Measurements from ENCODE around the gene RPS6KC1.
"Not testable (repeated sequence)": the region's sequence is repeated elsewhere in the genome, so short reads cannot be mapped to it uniquely, and the experiment has no call there.

RPS6KC1 gene

GRCh38 chr1:213051127-213051880, at the start of gene RPS6KC1:
Gene RPS6KC1 (plus strand): TSS chr1:213051241. CDS start chr1:213051405, 164 bp downstream.
- DNase-seq (peak; percentile 76), ATAC-seq (replicated peaks) (peak; percentile 96 to 98)
- Mint-ChIP-seq H3K27me3 (peaks cover 0 to 19% of the 10 kb centered on the region in 2 donors), H3K27ac (peak within 1 kb of the TSS; percentile 96), H3K9me3 (peaks cover 0 to 3% of the 10 kb centered on the region in 2 donors), H3K4me3 (peak within 1 kb of the TSS; percentile 89 to 99), H3K36me3 (peaks cover 0 to 12% of the 10 kb centered on the region in 2 donors), H3K4me1 (peaks cover 18 to 20% of the 10 kb centered on the region in 2 donors)

DNA sequence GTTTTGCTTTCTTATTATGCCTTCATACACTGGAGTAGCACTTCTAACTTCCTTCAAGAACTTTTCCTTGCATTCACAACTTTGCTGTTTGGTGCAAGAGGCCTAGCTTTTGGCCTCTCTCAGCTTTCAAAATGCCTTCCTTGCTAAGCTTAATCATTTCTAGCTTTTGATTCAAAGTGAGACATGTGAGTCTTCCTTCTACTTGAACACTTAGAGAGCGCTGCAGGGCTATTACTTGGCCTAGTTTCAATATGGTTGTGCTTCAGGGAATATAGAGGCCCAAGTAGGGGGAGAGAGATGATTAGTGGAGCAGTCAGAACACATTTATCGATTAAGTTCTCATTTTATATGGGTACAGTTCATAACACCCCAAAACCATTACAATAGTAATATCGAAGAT, 47.8 kb upstream of the RPS6KC1 start:
- no peak overlapping the region for H3K27ac Mint-ChIP-seq
- H3K36me3 Mint-ChIP-seq: peaks cover 15 to 30% of the 10 kb centered on the region in 2 donors
- no peak overlapping the region for H3K4me3 Mint-ChIP-seq
- ATAC-seq (replicated peaks) (no peak), DNase-seq (no peak)
- H3K9me3 Mint-ChIP-seq: no peaks in the 10 kb centered on the region
- peaks cover 2 to 3% of the 10 kb centered on the region in 2 donors for H3K4me1 Mint-ChIP-seq
- no peaks in the 10 kb centered on the region for H3K27me3 Mint-ChIP-seq

DNA sequence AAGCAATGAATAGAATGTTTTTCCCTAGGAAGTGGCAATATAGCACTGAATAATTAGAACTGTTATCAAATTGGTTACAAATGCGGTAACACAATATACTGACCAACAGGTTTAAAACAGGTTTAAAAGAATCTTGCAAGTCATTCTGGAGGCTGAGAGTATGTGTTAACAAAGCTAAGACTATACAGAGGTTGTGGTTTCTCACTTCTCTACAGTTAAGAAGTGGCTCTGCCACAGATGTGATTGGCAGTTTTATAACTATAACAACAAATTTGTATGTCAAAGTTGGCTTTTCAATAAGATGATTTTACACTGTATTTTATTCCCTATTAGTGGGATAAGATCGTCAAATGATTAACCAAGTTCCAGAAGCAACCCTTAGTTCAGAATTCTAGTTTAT, 42.5 kb upstream of the RPS6KC1 start:
- DNase-seq: no peak
- H3K4me3 Mint-ChIP-seq: no peak overlapping the region
- no peaks in the 10 kb centered on the region for H3K9me3 Mint-ChIP-seq
- no peak overlapping the region for H3K27ac Mint-ChIP-seq
- ATAC-seq (replicated peaks): peak; percentile 74 to 83
- no peaks in the 10 kb centered on the region for H3K27me3 Mint-ChIP-seq
- H3K36me3 Mint-ChIP-seq: peaks cover 20 to 40% of the 10 kb centered on the region in 2 donors
- H3K4me1 Mint-ChIP-seq: peaks cover 12 to 34% of the 10 kb centered on the region in 2 donors

- H3K27me3 Mint-ChIP-seq: no peaks in the 10 kb centered on the region
- DNase-seq: no peak
- peaks cover 15 to 28% of the 10 kb centered on the region in 2 donors for H3K4me1 Mint-ChIP-seq
- no peak for ATAC-seq (replicated peaks)
- H3K4me3 Mint-ChIP-seq: peak overlapping the region; percentile 99 to 100
- peaks cover 14 to 20% of the 10 kb centered on the region in 2 donors for H3K36me3 Mint-ChIP-seq
- peak overlapping the region; percentile 100 for H3K27ac Mint-ChIP-seq
- H3K9me3 Mint-ChIP-seq: no peaks in the 10 kb centered on the region
Observed at GRCh38 chr1:213014642-213015041, 36.4 kb upstream of the RPS6KC1 start.

DNA sequence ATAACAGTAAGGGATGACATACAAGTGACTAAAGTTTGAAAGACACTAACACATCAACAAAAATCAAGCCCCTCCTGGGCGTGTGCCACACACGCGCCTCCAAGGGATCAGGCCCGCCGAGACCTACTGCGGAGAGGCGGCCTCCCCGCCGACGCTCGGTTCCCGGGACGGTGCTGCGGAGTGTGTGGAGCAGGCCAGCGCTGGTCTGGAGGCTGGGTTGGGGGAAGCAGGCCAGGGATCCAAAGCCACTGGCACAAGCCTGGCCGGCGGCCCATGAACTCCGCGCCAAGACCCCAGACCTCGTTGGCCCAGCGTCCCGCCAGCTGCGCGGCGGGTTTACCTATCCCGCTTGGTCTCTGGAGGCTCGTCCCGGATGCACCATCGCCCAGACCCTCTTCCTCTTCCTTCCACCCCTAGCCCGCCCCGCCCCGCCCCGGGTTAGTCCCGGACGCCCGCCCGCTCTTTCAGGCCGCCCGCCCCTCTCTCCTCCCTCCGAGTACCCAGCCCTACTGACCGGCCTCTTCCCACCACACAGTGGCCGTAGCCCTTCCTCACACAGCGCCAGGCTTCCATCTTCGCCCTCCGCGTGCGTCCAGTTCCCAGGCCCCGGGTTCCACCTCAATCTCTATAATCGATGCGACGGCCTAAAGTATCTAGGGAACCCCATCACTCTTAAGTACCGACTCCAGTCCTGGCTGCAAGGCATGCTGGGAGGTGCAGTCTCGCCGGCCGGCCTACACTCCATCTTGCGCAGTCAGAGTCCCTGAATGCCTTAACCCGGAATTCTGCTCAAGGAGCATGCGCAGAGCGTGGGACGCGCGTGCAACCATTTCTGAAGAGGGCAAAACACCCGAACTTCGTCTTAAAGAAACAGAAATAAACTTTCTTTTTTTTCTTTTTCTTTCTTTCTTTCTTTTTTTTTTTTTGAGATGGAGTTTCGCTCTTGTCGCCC, 35.7 kb upstream of the RPS6KC1 start, which contains the start of gene ANGEL2:
Gene ANGEL2 (minus strand): TSS at position 769 of the 952 bp plus-strand sequence. CDS start 196 bp downstream, at position 573.
- H3K27ac Mint-ChIP-seq: peak within 1 kb of the TSS; percentile 100
- no peaks in the 10 kb centered on the region for H3K9me3 Mint-ChIP-seq
- peaks cover 15 to 28% of the 10 kb centered on the region in 2 donors for H3K4me1 Mint-ChIP-seq
- peak within 1 kb of the TSS; percentile 99 to 100 for H3K4me3 Mint-ChIP-seq
- peak; percentile 97 to 98 for ATAC-seq (replicated peaks)
- peak; percentile 93 for DNase-seq
- H3K36me3 Mint-ChIP-seq: peaks cover 6 to 20% of the 10 kb centered on the region in 2 donors
- no peaks in the 10 kb centered on the region for H3K27me3 Mint-ChIP-seq

GRCh38 chr1:213017447-213018273, 33.4 kb upstream of the RPS6KC1 start:
- no peaks in the 10 kb centered on the region for H3K9me3 Mint-ChIP-seq

GRCh38 chr1:213019450-213019849, 31.6 kb upstream of the RPS6KC1 start:
- no peak for ATAC-seq (replicated peaks)
- peaks cover 0 to 2% of the 10 kb centered on the region in 2 donors for H3K4me1 Mint-ChIP-seq

More at GRCh38 chr1:213017447-213018273, 33.4 kb upstream of the RPS6KC1 start:
- Mint-ChIP-seq H3K36me3 (peaks cover 3 to 5% of the 10 kb centered on the region in 2 donors), H3K27ac (no peak overlapping the region), H3K4me1 (peaks cover 7 to 12% of the 10 kb centered on the region in 2 donors), H3K27me3 (peaks cover 0 to 6% of the 10 kb centered on the region in 2 donors), H3K4me3 (no peak overlapping the region)
- ATAC-seq (replicated peaks): no peak
- no peak for DNase-seq

GRCh38 chr1:213020016-213020415, 31.0 kb upstream of the RPS6KC1 start:
- DNase-seq (no peak), ATAC-seq (replicated peaks) (no peak)
- no peak overlapping the region for H3K4me3 Mint-ChIP-seq
- peaks cover 9 to 19% of the 10 kb centered on the region in 2 donors for H3K27me3 Mint-ChIP-seq
- H3K36me3 Mint-ChIP-seq: peaks cover 0 to 3% of the 10 kb centered on the region in 2 donors
- peaks cover 0 to under 1% of the 10 kb centered on the region in 2 donors for H3K9me3 Mint-ChIP-seq
- H3K27ac Mint-ChIP-seq: no peak overlapping the region
- H3K4me1 Mint-ChIP-seq: peaks cover 0 to 2% of the 10 kb centered on the region in 2 donors

More at GRCh38 chr1:213019450-213019849, 31.6 kb upstream of the RPS6KC1 start:
- Mint-ChIP-seq H3K27ac (no peak overlapping the region), H3K4me3 (no peak overlapping the region), H3K27me3 (peaks cover 8 to 16% of the 10 kb centered on the region in 2 donors), H3K9me3 (no peaks in the 10 kb centered on the region), H3K36me3 (peaks cover 0 to 3% of the 10 kb centered on the region in 2 donors)
- no peak for DNase-seq

GRCh38 chr1:213027024-213027423, 24.0 kb upstream of the RPS6KC1 start:
- not testable (repeated sequence) for ATAC-seq (replicated peaks); H3K36me3 Mint-ChIP-seq; H3K27ac Mint-ChIP-seq; H3K9me3 Mint-ChIP-seq; DNase-seq; H3K4me3 Mint-ChIP-seq; H3K4me1 Mint-ChIP-seq
- H3K27me3 Mint-ChIP-seq: peaks cover 46 to 54% of the 10 kb centered on the region in 2 donors

DNA sequence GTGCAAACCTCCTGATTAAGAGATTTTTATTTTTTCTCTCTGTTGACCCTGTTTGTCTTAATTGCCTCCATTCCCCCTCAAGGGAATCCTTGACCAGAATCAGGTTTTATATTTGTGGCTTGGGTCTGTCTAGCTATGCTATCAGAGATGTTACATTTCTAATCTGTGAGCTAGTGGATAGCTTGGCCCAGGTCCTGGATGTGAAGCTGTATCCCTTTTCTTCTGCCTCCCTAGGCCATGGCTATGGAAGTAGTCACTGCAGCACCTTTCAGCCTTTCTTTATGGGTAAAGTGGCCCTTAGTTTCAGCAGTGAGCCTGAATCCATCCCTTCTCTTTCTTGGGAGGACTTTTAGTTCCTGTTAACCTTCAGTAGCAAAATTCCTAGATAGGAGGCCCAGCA, 18.4 kb upstream of the RPS6KC1 start:
- H3K4me1 Mint-ChIP-seq: no peaks in the 10 kb centered on the region
- no peaks in the 10 kb centered on the region for H3K9me3 Mint-ChIP-seq
- H3K27ac Mint-ChIP-seq: no peak overlapping the region
- ATAC-seq (replicated peaks) (no peak), DNase-seq (no peak)
- no peaks in the 10 kb centered on the region for H3K36me3 Mint-ChIP-seq
- no peak overlapping the region for H3K4me3 Mint-ChIP-seq
- H3K27me3 Mint-ChIP-seq: peaks cover 40 to 41% of the 10 kb centered on the region in 2 donors

GRCh38 chr1:213034713-213035112, 16.3 kb upstream of the RPS6KC1 start:
- no peaks in the 10 kb centered on the region for H3K36me3 Mint-ChIP-seq
- H3K27me3 Mint-ChIP-seq: peaks cover 36 to 42% of the 10 kb centered on the region in 2 donors
- no peaks in the 10 kb centered on the region for H3K4me1 Mint-ChIP-seq
- no peak overlapping the region for H3K4me3 Mint-ChIP-seq
- no peak for DNase-seq
- ATAC-seq (replicated peaks): no peak
- no peak overlapping the region for H3K27ac Mint-ChIP-seq
- H3K9me3 Mint-ChIP-seq: no peaks in the 10 kb centered on the region

GRCh38 chr1:213035573-213035972, 15.5 kb upstream of the RPS6KC1 start:
- no peak for DNase-seq
- Mint-ChIP-seq H3K4me3 (no peak overlapping the region), H3K27ac (no peak overlapping the region), H3K36me3 (no peaks in the 10 kb centered on the region), H3K9me3 (no peaks in the 10 kb centered on the region), H3K4me1 (no peaks in the 10 kb centered on the region), H3K27me3 (peaks cover 30 to 36% of the 10 kb centered on the region in 2 donors)
- no peak for ATAC-seq (replicated peaks)

DNA sequence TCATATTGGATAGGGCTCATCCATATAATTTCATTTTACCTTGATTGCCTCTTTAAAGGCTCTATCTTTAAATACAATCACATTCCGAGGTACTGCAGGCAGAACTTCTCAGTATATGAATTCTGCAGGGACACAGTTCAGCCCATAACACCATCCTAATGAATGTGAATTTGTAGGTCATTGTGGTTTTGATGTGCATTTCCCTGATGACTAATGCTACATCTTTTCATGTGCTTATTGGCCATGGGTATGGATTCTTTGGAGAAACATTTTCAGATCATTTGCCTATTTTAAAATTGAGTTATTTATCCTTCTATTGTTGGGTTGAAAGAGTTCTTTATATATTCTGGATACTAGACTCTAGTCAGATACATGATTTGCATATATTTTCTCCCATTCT, 9.6 kb upstream of the RPS6KC1 start:
- DNase-seq (no peak), ATAC-seq (replicated peaks) (no peak)
- peaks cover 0 to 8% of the 10 kb centered on the region in 2 donors for H3K4me1 Mint-ChIP-seq
- no peak overlapping the region for H3K27ac Mint-ChIP-seq
- H3K36me3 Mint-ChIP-seq: no peaks in the 10 kb centered on the region
- H3K4me3 Mint-ChIP-seq: no peak overlapping the region
- peaks cover 7 to 19% of the 10 kb centered on the region in 2 donors for H3K27me3 Mint-ChIP-seq
- H3K9me3 Mint-ChIP-seq: no peaks in the 10 kb centered on the region
